Islet of Langerhans (tissue), 1 donor: Measurements from ENCODE around the gene THEM5.
"Not testable (repeated sequence)": the region's sequence is repeated elsewhere in the genome, so short reads cannot be mapped to it uniquely, and the experiment has no call there.

Experiments
- FAIRE-seq: peaks from one replicate; lab custom pipeline; 2011; peaks lifted over from hg19 to GRCh38; lab: Jason Lieb, UNC

The THEM5 gene, protein sequence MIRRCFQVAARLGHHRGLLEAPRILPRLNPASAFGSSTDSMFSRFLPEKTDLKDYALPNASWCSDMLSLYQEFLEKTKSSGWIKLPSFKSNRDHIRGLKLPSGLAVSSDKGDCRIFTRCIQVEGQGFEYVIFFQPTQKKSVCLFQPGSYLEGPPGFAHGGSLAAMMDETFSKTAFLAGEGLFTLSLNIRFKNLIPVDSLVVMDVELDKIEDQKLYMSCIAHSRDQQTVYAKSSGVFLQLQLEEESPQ

GRCh38 chr1:151853411-151853943 lies at the start of gene THEM5:
Gene THEM5 (minus strand): TSS chr1:151853712. CDS start chr1:151853565, 147 bp downstream.
- no peak for FAIRE-seq

GRCh38 chr1:151902858-151903257 lies 49.3 kb upstream of the THEM5 start:
- no peak for FAIRE-seq

GRCh38 chr1:151900804-151901203 lies 47.3 kb upstream of the THEM5 start:
- FAIRE-seq = not testable (repeated sequence)

DNA sequence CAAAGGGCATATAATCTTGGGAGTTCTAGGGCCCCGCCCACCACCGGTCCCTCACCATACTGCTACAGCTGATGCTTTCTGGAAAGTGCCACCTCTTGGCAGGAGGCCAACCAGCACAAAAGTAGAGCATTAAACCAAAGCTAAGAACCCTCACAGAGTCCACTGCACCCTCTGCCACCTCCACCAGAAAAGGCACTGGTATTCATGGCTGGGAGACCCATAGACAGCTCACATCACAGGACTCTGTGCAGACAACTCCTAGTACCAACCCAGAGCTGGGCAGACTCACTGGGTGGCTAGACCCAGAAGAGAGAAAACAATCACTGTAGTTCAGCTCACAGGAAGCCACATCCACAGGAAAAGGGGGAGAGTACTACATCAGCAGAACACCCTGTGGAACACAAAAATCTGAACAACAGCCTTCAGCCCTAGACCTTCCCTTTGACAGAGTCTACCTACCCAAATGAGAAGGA lies 45.0 kb upstream of the THEM5 start:
- no peak for FAIRE-seq

DNA sequence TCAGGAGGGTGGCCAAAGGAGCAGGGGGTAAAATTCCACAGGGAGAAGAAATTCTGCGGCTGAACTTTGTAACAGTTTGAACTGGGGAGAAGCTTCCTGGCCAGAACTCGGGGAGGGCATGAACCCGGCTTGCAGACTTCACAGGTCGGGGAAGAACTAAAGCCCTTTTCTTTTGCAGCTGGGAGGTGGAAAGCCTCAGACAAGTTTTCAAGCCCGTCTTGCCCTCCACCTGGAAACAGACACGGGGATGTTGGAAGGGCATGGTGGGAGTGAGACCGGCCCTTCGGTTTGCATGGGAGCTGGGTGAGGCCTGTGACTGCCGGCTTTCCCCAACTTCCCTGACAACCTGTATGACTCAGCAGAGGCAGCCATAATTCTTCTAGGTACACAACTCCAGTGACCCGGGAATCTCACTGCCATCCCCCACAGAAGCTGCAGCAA lies 44.5 kb upstream of the THEM5 start:
- FAIRE-seq = no peak

DNA sequence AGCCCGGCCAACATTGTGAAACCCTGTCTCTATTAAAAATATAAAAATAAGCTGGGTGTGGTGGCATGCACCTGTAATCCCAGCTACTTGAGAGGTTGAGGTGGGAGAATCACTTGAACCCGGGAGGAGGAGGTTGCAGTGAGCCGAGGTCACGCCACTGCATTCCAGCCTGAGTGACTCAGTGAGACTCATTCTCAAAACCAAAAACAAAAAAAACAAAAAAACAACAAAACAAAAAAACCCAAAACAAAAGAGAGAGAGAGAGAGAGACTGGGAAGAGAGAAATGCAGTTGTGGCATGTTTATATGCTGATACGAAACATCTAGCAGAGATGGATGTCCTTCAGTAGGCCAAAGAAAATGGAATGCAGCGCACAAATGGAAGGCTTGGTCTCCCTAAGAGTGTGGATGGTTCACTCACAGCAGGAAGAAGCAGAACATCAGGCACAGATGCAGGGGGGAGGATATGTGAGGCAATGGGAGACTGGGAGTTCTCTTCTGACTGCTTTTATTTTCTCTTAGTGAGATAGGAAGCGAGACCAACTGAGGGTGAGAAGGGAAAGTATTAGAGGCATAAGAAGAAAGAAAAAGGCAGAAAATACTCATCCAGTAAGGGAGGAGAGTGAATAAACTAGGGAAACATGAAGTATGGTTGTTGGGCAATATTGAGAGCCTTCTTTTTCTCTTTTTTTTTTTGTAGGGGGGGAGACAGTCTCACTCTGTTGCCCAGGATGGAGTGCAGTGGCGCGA lies 39.8 kb upstream of the THEM5 start:
- no peak for FAIRE-seq

- FAIRE-seq = no peak
These were observed 38.7 kb upstream of the THEM5 start for GRCh38 chr1:151892190-151892589.

DNA sequence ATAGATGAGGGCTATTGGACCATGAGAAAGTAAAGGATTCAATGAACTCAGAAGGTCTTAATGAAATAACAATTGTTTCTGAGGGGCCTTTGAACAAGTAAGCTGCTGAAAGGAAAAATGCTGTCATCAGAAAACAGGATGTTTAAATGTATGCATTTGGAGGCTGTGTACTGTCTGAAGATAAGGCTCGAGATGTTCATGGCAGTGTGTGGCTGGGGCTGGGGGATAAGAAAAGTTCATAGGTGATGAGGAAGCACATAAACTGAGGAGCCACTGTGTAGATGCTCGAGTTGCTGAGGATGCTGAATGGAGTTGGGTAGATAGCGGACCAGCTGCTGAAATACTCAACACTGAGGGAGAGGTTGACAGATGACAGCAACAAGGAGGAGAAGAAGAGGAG lies 38.0 kb upstream of the THEM5 start:
- FAIRE-seq = no peak

DNA sequence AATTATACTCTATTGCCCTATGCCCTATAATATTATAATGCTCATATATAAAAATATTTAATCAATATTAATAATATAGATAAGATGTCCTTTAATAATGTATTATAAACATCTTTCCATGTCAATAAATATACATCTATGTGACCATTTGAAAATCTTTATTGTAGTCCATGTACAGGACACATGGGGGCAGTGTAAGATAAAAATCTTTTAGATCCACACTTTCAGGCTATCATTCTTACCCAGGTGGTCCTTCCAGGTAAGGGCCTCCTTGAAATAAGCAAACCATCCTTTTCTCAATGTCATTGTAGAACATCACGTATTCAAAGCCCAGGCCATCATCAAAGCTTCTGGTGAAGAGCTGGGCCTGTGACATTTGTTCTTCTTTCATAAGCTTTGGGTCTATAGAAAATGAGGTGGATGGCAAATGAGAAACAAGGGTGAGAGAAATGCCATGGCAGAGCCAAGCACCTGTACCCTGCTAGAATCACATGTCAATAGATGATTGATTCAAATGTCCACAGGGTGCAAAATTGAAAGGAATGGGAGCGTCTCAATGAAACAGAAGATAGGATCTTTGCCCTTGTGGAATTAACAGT lies 35.6 kb upstream of the THEM5 start:
- no peak for FAIRE-seq

DNA sequence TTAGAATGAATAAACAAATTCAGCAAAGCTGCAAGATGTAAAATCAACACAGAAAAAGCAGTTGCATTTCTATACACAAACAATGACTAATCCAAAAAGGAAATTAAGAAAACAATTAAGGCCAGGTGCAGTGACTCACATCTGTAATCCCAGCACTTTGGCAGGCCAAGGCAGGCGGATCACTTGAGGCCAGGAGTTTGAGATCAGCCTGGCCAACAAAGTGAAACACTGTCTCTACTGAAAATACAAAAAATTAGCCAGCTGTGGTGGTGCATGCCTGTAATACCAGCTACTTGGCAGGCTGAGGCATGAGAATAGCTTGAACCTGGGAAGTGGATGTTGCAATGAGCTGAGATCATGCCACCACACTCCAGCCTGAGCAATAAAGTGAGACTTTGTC lies 33.5 kb upstream of the THEM5 start:
- FAIRE-seq = no peak

GRCh38 chr1:151885479-151885878 lies 32.0 kb upstream of the THEM5 start:
- FAIRE-seq = no peak

GRCh38 chr1:151884879-151885278 lies 31.4 kb upstream of the THEM5 start:
- not testable (repeated sequence) for FAIRE-seq

DNA sequence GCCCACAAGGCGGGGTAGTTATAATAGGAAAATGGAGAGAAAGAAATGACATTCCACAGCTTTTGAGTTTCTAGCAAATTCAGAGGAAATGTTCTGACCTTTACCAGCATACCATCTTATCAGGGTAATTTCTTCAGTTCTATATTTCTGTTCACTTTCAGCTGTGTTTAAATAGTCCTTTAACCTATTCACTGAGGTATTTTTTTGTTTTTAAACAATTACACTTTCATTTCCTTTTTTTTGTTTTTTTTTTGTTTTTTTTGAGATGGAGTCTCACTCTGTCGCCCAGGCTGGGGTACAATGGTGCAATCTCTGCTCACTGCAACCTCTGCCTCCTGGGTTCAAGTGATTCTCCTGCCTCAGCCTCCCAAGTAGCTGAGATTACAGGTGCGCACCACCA lies 30.9 kb upstream of the THEM5 start:
- FAIRE-seq = not testable (repeated sequence)

DNA sequence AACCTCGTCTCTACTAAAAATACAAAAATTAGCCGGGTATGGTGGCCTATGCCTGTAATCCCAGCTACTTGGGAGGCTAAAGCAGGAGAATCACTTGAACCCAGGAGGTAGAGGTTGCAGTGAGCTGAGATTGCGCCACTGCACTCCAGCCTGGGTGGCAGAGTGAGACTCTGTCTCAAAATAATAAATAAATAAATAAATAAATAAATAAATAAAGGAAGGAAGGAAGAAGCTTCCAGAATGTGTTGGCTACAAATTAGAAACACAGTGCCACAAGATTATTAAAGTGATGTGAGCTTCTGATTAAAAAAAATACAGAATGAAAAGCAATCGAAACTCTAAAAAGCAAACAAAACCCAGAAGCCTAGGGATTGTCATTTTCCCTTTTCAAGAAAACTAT lies 30.4 kb upstream of the THEM5 start:
- FAIRE-seq = not testable (repeated sequence)

DNA sequence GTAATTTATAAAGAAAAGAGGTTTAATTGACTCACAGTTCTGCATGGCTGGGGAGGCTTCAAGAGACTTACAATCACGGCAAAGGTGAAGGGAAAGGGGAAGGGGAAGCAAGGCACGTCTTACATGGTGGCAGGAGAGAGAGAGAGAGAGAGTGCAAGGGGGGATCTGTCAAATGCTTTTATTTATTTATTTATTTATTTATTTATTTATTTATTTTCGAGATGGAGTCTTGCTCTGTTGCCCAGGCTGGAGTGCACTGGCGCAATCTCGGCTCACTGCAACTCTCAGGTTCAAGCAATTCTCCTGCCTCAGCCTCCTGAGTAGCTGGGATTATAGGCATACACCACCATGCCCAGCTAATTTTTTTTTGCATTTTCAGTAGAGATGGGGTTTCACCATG lies 29.4 kb upstream of the THEM5 start:
- FAIRE-seq = not testable (repeated sequence)

DNA sequence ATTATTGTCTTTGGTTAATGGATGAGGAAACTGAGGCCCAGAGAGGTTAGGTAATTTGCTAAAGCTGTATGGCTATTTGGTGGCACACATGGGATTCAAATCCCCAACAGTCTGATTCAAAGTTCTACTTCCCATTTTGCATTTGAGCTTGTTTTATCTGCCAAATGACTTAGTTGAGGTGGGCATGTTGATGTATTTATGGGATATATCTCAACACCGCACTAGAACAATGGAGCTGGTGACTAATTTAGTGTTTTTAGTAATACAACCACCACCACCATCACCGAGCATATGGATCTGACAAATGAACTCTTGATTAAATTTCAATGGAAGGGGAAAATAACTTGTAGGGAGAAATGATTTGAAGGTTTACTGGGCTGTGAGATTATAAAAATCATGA lies 29.0 kb upstream of the THEM5 start:
- FAIRE-seq = no peak

- FAIRE-seq = no peak
These were observed 28.0 kb upstream of the THEM5 start for GRCh38 chr1:151881479-151881878.

- FAIRE-seq = no peak
These were observed 22.0 kb upstream of the THEM5 start for GRCh38 chr1:151875419-151876097.

GRCh38 chr1:151872776-151873175 lies 19.3 kb upstream of the THEM5 start:
- not testable (repeated sequence) for FAIRE-seq

GRCh38 chr1:151871284-151872030 lies 17.9 kb upstream of the THEM5 start:
- FAIRE-seq = no peak

GRCh38 chr1:151868486-151868885 lies 15.0 kb upstream of the THEM5 start:
- FAIRE-seq = no peak
